ENCODE results near the gene SLC8B1. TPM values are rescaled to one million over a fixed set of nuclear protein-coding genes. Genes with fewer than 3 reads are reported as not detected.

SLC8B1 gene
- total RNA-seq, 1 donor from 2014 or later, result 27.9 TPM

- H3K36me3 Mint-ChIP-seq (ENCODE audit: unreplicated experiment), result no peaks in the 10 kb centered on the region
- H3K9me3 Mint-ChIP-seq (ENCODE audit: unreplicated experiment), result peaks cover 2% of the 10 kb centered on the region
- H3K4me3 Mint-ChIP-seq (ENCODE audit: unreplicated experiment), result no peak overlapping the region
- H3K27ac Mint-ChIP-seq (ENCODE audit: unreplicated experiment), result no peak overlapping the region
- peaks cover 2% of the 10 kb centered on the region for H3K27me3 Mint-ChIP-seq (ENCODE audit: unreplicated experiment)
- H3K4me1 Mint-ChIP-seq (ENCODE audit: low read depth, unreplicated experiment), result peaks cover 6% of the 10 kb centered on the region
- no peak for DNase-seq
- no peak for TF ChIP-seq CTCF (IDR thresholded peaks at IDR 0.05; ENCODE audit: partially characterized antibody, unreplicated experiment)
Observed at GRCh38 chr12:113266106-113266895, 68.6 kb downstream of the SLC8B1 start.

GRCh38 chr12:113263431-113263963, 71.4 kb downstream of the SLC8B1 start:
- no peak for TF ChIP-seq CTCF (IDR thresholded peaks at IDR 0.05; ENCODE audit: partially characterized antibody, unreplicated experiment)
- Mint-ChIP-seq H3K4me1 (ENCODE audit: low read depth, unreplicated experiment) (peaks cover 21% of the 10 kb centered on the region), H3K27me3 (ENCODE audit: unreplicated experiment) (peaks cover 4% of the 10 kb centered on the region), H3K36me3 (ENCODE audit: unreplicated experiment) (no peaks in the 10 kb centered on the region), H3K4me3 (ENCODE audit: unreplicated experiment) (no peak overlapping the region), H3K9me3 (ENCODE audit: unreplicated experiment) (peaks cover 8% of the 10 kb centered on the region), H3K27ac (ENCODE audit: unreplicated experiment) (no peak overlapping the region)
- DNase-seq, result no peak

- H3K27ac Mint-ChIP-seq (ENCODE audit: unreplicated experiment), result no peak overlapping the region
- no peak for DNase-seq
- no peaks in the 10 kb centered on the region for H3K36me3 Mint-ChIP-seq (ENCODE audit: unreplicated experiment)
- TF ChIP-seq CTCF (IDR thresholded peaks at IDR 0.05; ENCODE audit: partially characterized antibody, unreplicated experiment), result no peak
- no peak overlapping the region for H3K4me3 Mint-ChIP-seq (ENCODE audit: unreplicated experiment)
- H3K27me3 Mint-ChIP-seq (ENCODE audit: unreplicated experiment), result peaks cover 4% of the 10 kb centered on the region
- peaks cover 8% of the 10 kb centered on the region for H3K9me3 Mint-ChIP-seq (ENCODE audit: unreplicated experiment)
- peaks cover 21% of the 10 kb centered on the region for H3K4me1 Mint-ChIP-seq (ENCODE audit: low read depth, unreplicated experiment)
Observed at GRCh38 chr12:113262710-113263109, 72.2 kb downstream of the SLC8B1 start.

GRCh38 chr12:113261847-113262470, 73.0 kb downstream of the SLC8B1 start:
- H3K9me3 Mint-ChIP-seq (ENCODE audit: unreplicated experiment), result peaks cover 8% of the 10 kb centered on the region
- no peak overlapping the region for H3K4me3 Mint-ChIP-seq (ENCODE audit: unreplicated experiment)
- TF ChIP-seq CTCF (IDR thresholded peaks at IDR 0.05; ENCODE audit: partially characterized antibody, unreplicated experiment), result no peak
- H3K36me3 Mint-ChIP-seq (ENCODE audit: unreplicated experiment), result no peaks in the 10 kb centered on the region
- H3K4me1 Mint-ChIP-seq (ENCODE audit: low read depth, unreplicated experiment), result peaks cover 21% of the 10 kb centered on the region
- no peak for DNase-seq
- no peak overlapping the region for H3K27ac Mint-ChIP-seq (ENCODE audit: unreplicated experiment)
- peaks cover 4% of the 10 kb centered on the region for H3K27me3 Mint-ChIP-seq (ENCODE audit: unreplicated experiment)
